IMR-90 (cell line): Measurements from ENCODE around the gene MAP1LC3C. TPM values are rescaled to one million over a fixed set of nuclear protein-coding genes. Genes with fewer than 3 reads are reported as not detected.
A peak's percentile ranks its signal among the peaks of the same experiment; 100 is the strongest.

Source experiments
- ATAC-seq: fragments of 200-7000 bp; cut with Tn5 transposase; 2 replicates; pipeline ENCODE4 v1.9.1; 2020; ENCODE audit warnings: low read depth, mild to moderate bottlenecking, moderate library complexity
- BruUV-seq: library from RNA; stranded (reverse); fragments of 400-500 nt; replicated peaks from 2 replicates; lab custom pipeline; 2021; lab: Mats Ljungman, UMichigan
- CTCF ChIA-PET: fragments of 300-600 bp; formaldehyde crosslinking; extraction: SDS; loops from one replicate; lab custom pipeline; 2021; ENCODE audit warnings: antibody characterized with exemption; lab: Yijun Ruan, JAX
- POLR2A ChIA-PET: fragments of 300-600 bp; sonication (Branson Sonifier 250); formaldehyde crosslinking; loops from one replicate; lab custom pipeline; 2022; ENCODE audit warnings: antibody characterized with exemption; ENCODE audit not compliant: unreplicated experiment; lab: Charles Lee
- DNase-seq: peaks from one replicate; pipeline ENCODE4 v3.0.0; 2013
- H2AFZ ChIP-seq: replicated peaks from 2 replicates; pipeline ENCODE3; 2013; ENCODE audit warnings: low read length, mild to moderate bottlenecking; ENCODE audit not compliant: poor library complexity
- H2AK5ac ChIP-seq: 2 replicates; pipeline ENCODE4 v1.6.1; 2013; ENCODE audit warnings: low read depth, low read length, inconsistent platforms
- H2AK9ac ChIP-seq: replicated peaks from 2 replicates; pipeline ENCODE3; 2013; ENCODE audit warnings: mild to moderate bottlenecking, low read depth, low read length, moderate library complexity; ENCODE audit not compliant: poor library complexity
- H2BK120ac ChIP-seq: 2 replicates; pipeline ENCODE4 v1.6.1; 2013; ENCODE audit warnings: low read depth, low read length, inconsistent platforms
- H2BK15ac ChIP-seq: 3 replicates; pipeline ENCODE4 v1.6.1; 2013; ENCODE audit warnings: low read depth, low read length, inconsistent platforms
- H2BK20ac ChIP-seq: 2 replicates; pipeline ENCODE4 v1.6.1; 2013; ENCODE audit warnings: low read depth, mild to moderate bottlenecking, inconsistent platforms, low read length, moderate library complexity
- H2BK5ac ChIP-seq: 2 replicates; pipeline ENCODE4 v1.6.1; 2013; ENCODE audit warnings: mild to moderate bottlenecking, low read depth, low read length, inconsistent platforms; ENCODE audit not compliant: poor library complexity, severe bottlenecking
- H3K14ac ChIP-seq: replicated peaks from 2 replicates; pipeline ENCODE4 v1.6.1; 2013; ENCODE audit warnings: low read depth, low read length, inconsistent platforms
- H3K18ac ChIP-seq: 2 replicates; pipeline ENCODE4 v1.6.1; 2013; ENCODE audit warnings: low read depth, low read length, control low read depth
- H3K23ac ChIP-seq: 2 replicates; pipeline ENCODE4 v1.6.1; 2013; ENCODE audit warnings: low read depth, low read length, inconsistent platforms
- H3K27ac ChIP-seq: 2 replicates; pipeline ENCODE4 v1.5.1; 2013; ENCODE audit warnings: mild to moderate bottlenecking, control low read depth, low read length; ENCODE audit not compliant: insufficient read depth
- H3K27me3 ChIP-seq: 2 replicates; pipeline ENCODE4 v1.6.1; 2013; ENCODE audit warnings: low read length; ENCODE audit not compliant: control insufficient read depth, insufficient read depth
- H3K36me3 ChIP-seq: 2 replicates; pipeline ENCODE4 v1.6.1; 2013; ENCODE audit warnings: low read length, mixed read lengths; ENCODE audit not compliant: control insufficient read depth, insufficient read depth
- H3K4ac ChIP-seq: 2 replicates; pipeline ENCODE4 v1.6.1; 2013; ENCODE audit warnings: low read depth, low read length, inconsistent platforms
- H3K4me1 ChIP-seq: 2 replicates; pipeline ENCODE4 v1.6.1; 2013; ENCODE audit warnings: low read length, mixed read lengths; ENCODE audit not compliant: control insufficient read depth, insufficient read depth
- H3K4me2 ChIP-seq: 2 replicates; pipeline ENCODE4 v1.6.1; 2013; ENCODE audit warnings: low read depth, mild to moderate bottlenecking, control low read depth, low read length, moderate library complexity
- H3K4me3 ChIP-seq: 2 replicates; pipeline ENCODE4 v1.5.1; 2013; ENCODE audit warnings: low read depth, mild to moderate bottlenecking, control low read depth, low read length, moderate library complexity; ENCODE audit not compliant: insufficient read depth
- H3K56ac ChIP-seq: 2 replicates; pipeline ENCODE4 v1.6.1; 2013; ENCODE audit warnings: low read length, inconsistent platforms; ENCODE audit not compliant: insufficient read depth; ENCODE audit errors: extremely low read depth
- H3K79me1 ChIP-seq, 2 experiments: 2 replicates each; pipeline ENCODE4 v1.6.1; 2013; ENCODE audit warnings: low read length in 2 of 2, inconsistent platforms in 1 of 2, low read depth in 1 of 2
- H3K9ac ChIP-seq: 2 replicates; pipeline ENCODE4 v1.6.1; 2013; ENCODE audit warnings: low read depth, low read length, control low read depth
- H3K9me1 ChIP-seq: 2 replicates; pipeline ENCODE4 v1.6.1; 2013; ENCODE audit warnings: low read length, inconsistent platforms; ENCODE audit not compliant: insufficient read depth
- H3K9me3 ChIP-seq: 2 replicates; pipeline ENCODE4 v1.6.1; 2013; ENCODE audit warnings: low read length; ENCODE audit not compliant: control insufficient read depth, insufficient read depth
- H4K20me1 ChIP-seq: 2 replicates; pipeline ENCODE4 v1.6.1; 2013; ENCODE audit warnings: low read length, inconsistent platforms; ENCODE audit not compliant: insufficient read depth
- H4K5ac ChIP-seq: 2 replicates; pipeline ENCODE4 v1.6.1; 2013; ENCODE audit warnings: mild to moderate bottlenecking, low read depth, low read length, control low read depth
- H4K8ac ChIP-seq, 2 experiments: 2 replicates each; pipeline ENCODE4 v1.6.1; 2013; ENCODE audit warnings: low read depth in 2 of 2, low read length in 2 of 2, control low read depth in 1 of 2, inconsistent platforms in 1 of 2
- H4K91ac ChIP-seq: 2 replicates; pipeline ENCODE4 v1.6.1; 2013; ENCODE audit warnings: low read depth, low read length, inconsistent platforms; ENCODE audit not compliant: insufficient read depth
- SMC3 ChIP-seq: fragments of 150-350 bp; IDR thresholded peaks from 2 replicates; pipeline ENCODE4 v1.6.1; 2016; ENCODE audit warnings: low read depth, mild to moderate bottlenecking, antibody characterized with exemption, low read length, moderate library complexity
- WGBS, 2 experiments: methylation state at CpG; one replicate each; pipeline versions ENCODE4 v1.1.5 to v1.1.7; 2013; ENCODE audit warnings: missing lambda C conversion rate in 2 of 2; ENCODE audit not compliant: insufficient read length in 1 of 2; ENCODE audit errors: extremely low coverage in 2 of 2; 5-methylcytosine and 5-hydroxymethylcytosine counted together
- dilution Hi-C: fragments of 300-500 bp; cut with HindIII; formaldehyde crosslinking; loops from one replicate; pipeline ENCODE4 v1.14.3; 2018; ENCODE audit warnings: low sequenced_read_pairs; ENCODE audit not compliant: unreplicated experiment
- in situ Hi-C: fragments of 300-500 bp; cut with MboI; formaldehyde crosslinking; loops from 3 replicates; pipeline ENCODE4 v1.14.3; 2019; ENCODE audit warnings: low sequenced_read_pairs, inconsistent platforms, mixed read lengths
- intact Hi-C: fragments of 100-400 bp; cut with micrococcal nuclease; formaldehyde crosslinking; loops from 2 replicates; pipeline ENCODE4 v1.10.0; 2022
- polyA plus RNA-seq, 3 experiments: library from polyadenylated mRNA; depleted of rRNA; stranded (reverse); fragments of >200 nt; gene quantifications; 2 replicates each; pipeline ENCODE4 v1.2.3, GENCODE V29; 2012; ENCODE audit warnings: low replicate concordance in 1 of 3
- total RNA-seq: library from RNA; depleted of rRNA; stranded (reverse); fragments of >200 nt; gene quantifications from 2 replicates; pipeline ENCODE4 v1.2.3, GENCODE V29; 2012
- TF ChIP-seq, protein P1 (sequence below): conservative IDR thresholded peaks from 2 replicates; pipeline ENCODE4 v1.5.1; 2012; ENCODE audit warnings: mild to moderate bottlenecking, low read depth, low read length, improper control_type of control experiment

The MAP1LC3C gene
- total and polyA plus RNA-seq, 2 of the 4 experiments (the other 2 are of a cell fraction), result under 0.01 TPM; not detected in 1

DNA sequence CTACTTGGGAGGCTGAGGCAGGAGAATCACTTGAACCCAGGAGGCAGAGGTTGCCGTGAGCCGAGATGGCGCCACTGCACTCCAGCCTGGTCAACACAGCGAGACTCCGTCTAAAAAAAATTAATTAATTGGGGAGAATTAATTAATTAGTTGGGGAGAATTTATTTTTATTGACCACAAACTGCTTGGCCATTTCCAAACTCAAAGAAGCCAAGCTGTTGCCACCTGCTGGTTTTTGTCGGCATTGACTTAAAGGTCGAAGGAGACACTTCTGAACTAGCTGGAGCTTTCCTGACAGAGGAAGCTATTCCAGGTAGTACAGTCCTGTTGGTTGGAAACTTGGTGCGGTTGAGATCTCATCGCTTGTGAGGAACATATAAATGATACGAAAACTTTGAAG, 13.1 kb downstream of the MAP1LC3C start:
- H2BK5ac ChIP-seq, result no peak overlapping the region
- H3K27ac ChIP-seq, result no peak overlapping the region
- no peak overlapping the region for H2AFZ ChIP-seq
- CTCF ChIA-PET, result interaction anchor here (0.6 to 1.1 kb wide), 4 partner anchors 13 to 108 kb away, joined by 3 to 6 read pairs (median 3); partner anchors contain the start of gene MAP1LC3C
- H3K18ac ChIP-seq, result no peak overlapping the region
- no peaks in the 10 kb centered on the region; the same call in 1 of the 2 replicates for H3K9me3 ChIP-seq
- H4K20me1 ChIP-seq, result no peaks in the 10 kb centered on the region
- H2BK20ac ChIP-seq, result no peak overlapping the region
- no peaks in the 10 kb centered on the region for H3K36me3 ChIP-seq
- H3K14ac ChIP-seq, result no peak overlapping the region
- H3K4me1 ChIP-seq, result no peaks in the 10 kb centered on the region
- intact Hi-C loops, result loop anchor here (2.0 kb wide), 1 partner anchor 89 kb away; no protein-coding TSS in a partner anchor
- no peaks in the 10 kb centered on the region for H3K27me3 ChIP-seq
- no peaks in the 10 kb centered on the region for H3K9me1 ChIP-seq
- BruUV-seq, result no TSS peak
- no peaks in the 10 kb centered on the region for H3K79me1 ChIP-seq
- H2AK5ac ChIP-seq, result no peak overlapping the region
- 50% methylated on average over 4 of the region's 10 CpGs; no CpG with 5 or more reads in 1 of the 2 experiments for WGBS, 2 experiments
- no peak overlapping the region for H3K9ac ChIP-seq
- ATAC-seq, result peak; percentile 61
- H4K91ac ChIP-seq, result no peak overlapping the region
- no peak overlapping the region for H4K8ac ChIP-seq
- H3K56ac ChIP-seq, result no peak overlapping the region
- TF ChIP-seq, protein P1, sequence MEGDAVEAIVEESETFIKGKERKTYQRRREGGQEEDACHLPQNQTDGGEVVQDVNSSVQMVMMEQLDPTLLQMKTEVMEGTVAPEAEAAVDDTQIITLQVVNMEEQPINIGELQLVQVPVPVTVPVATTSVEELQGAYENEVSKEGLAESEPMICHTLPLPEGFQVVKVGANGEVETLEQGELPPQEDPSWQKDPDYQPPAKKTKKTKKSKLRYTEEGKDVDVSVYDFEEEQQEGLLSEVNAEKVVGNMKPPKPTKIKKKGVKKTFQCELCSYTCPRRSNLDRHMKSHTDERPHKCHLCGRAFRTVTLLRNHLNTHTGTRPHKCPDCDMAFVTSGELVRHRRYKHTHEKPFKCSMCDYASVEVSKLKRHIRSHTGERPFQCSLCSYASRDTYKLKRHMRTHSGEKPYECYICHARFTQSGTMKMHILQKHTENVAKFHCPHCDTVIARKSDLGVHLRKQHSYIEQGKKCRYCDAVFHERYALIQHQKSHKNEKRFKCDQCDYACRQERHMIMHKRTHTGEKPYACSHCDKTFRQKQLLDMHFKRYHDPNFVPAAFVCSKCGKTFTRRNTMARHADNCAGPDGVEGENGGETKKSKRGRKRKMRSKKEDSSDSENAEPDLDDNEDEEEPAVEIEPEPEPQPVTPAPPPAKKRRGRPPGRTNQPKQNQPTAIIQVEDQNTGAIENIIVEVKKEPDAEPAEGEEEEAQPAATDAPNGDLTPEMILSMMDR, result peak; percentile 35
- TF ChIP-seq SMC3, result no peak
- no peak overlapping the region for H2AK9ac ChIP-seq
- no peak overlapping the region for H3K4me3 ChIP-seq
- no peak overlapping the region for H4K5ac ChIP-seq
- no peak overlapping the region for H2BK15ac ChIP-seq
- no peak overlapping the region for H3K4ac ChIP-seq
- H3K23ac ChIP-seq, result no peak overlapping the region
- H3K4me2 ChIP-seq, result no peak overlapping the region
- POLR2A ChIA-PET, result no interaction called here
- dilution Hi-C loops, result no loop called here
- H2BK120ac ChIP-seq, result no peak overlapping the region
- DNase-seq, result peak; percentile 34
- in situ Hi-C loops, result loop anchor here (25.0 kb wide), 1 partner anchor 448 kb away; the partner anchor contains the start of gene KMO
